ENCODE results near the gene ZNF506. TPM values are rescaled to one million over a fixed set of nuclear protein-coding genes. Genes with fewer than 3 reads are reported as not detected.
"Not testable (repeated sequence)": the region's sequence is repeated elsewhere in the genome, so short reads cannot be mapped to it uniquely, and the experiment has no call there.

ZNF506 gene
- total and polyA plus RNA-seq, 7 experiments from 2014 or later: 20.4 to 93.9 (median 44.8) TPM

GRCh38 chr19:19858751-19859150 lies 37.2 kb upstream of the ZNF506 start:
- intact Hi-C loops (cut with micrococcal nuclease): no loop called here
- CTCF ChIA-PET: no interaction called here
- no peak overlapping the region for H3K27ac Mint-ChIP-seq
- Histone ChIP-seq H3K9me3 (ENCODE audit: control insufficient read depth in 2 of 3, low read length in 3 of 3) (no peaks in the 10 kb centered on the region), H3K36me3 (ENCODE audit: control insufficient read depth in 2 of 3, insufficient read depth in 3 of 3, low read length in 3 of 3) (no peaks in the 10 kb centered on the region), H3K4me3 (ENCODE audit: low read length) (no peak overlapping the region), H3K4me1 (ENCODE audit: control insufficient read depth in 2 of 2, insufficient read depth in 2 of 2, low read length in 2 of 2) (no peaks in the 10 kb centered on the region), H3K27me3 (ENCODE audit: control insufficient read depth in 2 of 2, insufficient read depth in 2 of 2, low read length in 2 of 2) (no peaks in the 10 kb centered on the region), H3K27ac (ENCODE audit: low read depth, low read length) (no peak overlapping the region)
- no peak overlapping the region for H3K4me3 Mint-ChIP-seq
- ATAC-seq (no peak), DNase-seq (no peak)
- H3K27me3 Mint-ChIP-seq: no peaks in the 10 kb centered on the region
- peaks cover 0 to 20% (median 13%) of the 10 kb centered on the region in 5 donors for H3K36me3 Mint-ChIP-seq
- peaks cover 2 to 21% (median 11%) of the 10 kb centered on the region in 7 donors for H3K4me1 Mint-ChIP-seq
- peaks cover 0 to 40% (median 0%) of the 10 kb centered on the region in 11 donors for H3K9me3 Mint-ChIP-seq
- POLR2A ChIA-PET: no interaction called here

GRCh38 chr19:19851740-19852139 lies 30.2 kb upstream of the ZNF506 start:
- POLR2A ChIA-PET: interaction anchor here (0.6 to 0.8 kb wide), 2 partner anchors 25 to 166 kb away, joined by 3 read pairs; no protein-coding TSS in a partner anchor
- H3K4me1 ChIP-seq (ENCODE audit: control insufficient read depth in 2 of 2, insufficient read depth in 2 of 2, low read length in 2 of 2); H3K27ac Mint-ChIP-seq; H3K9me3 ChIP-seq (ENCODE audit: control insufficient read depth in 2 of 3, low read length in 3 of 3); H3K36me3 Mint-ChIP-seq; H3K4me3 ChIP-seq (ENCODE audit: low read length); H3K27me3 Mint-ChIP-seq; H3K36me3 ChIP-seq (ENCODE audit: control insufficient read depth in 2 of 3, insufficient read depth in 3 of 3, low read length in 3 of 3); H3K4me1 Mint-ChIP-seq; CTCF ChIA-PET; H3K27me3 ChIP-seq (ENCODE audit: control insufficient read depth in 2 of 2, insufficient read depth in 2 of 2, low read length in 2 of 2); DNase-seq; H3K27ac ChIP-seq (ENCODE audit: low read depth, low read length); H3K4me3 Mint-ChIP-seq; ATAC-seq; intact Hi-C loops (cut with micrococcal nuclease): not testable (repeated sequence)
- peaks cover 0 to 20% (median 0%) of the 10 kb centered on the region in 11 donors for H3K9me3 Mint-ChIP-seq

GRCh38 chr19:19849056-19849455 lies 27.5 kb upstream of the ZNF506 start:
- no peak overlapping the region for H3K4me3 Mint-ChIP-seq
- H3K27ac ChIP-seq (ENCODE audit: low read depth, low read length): no peak overlapping the region
- no peaks in the 10 kb centered on the region for H3K4me1 Mint-ChIP-seq
- H3K27me3 ChIP-seq (ENCODE audit: control insufficient read depth in 2 of 2, insufficient read depth in 2 of 2, low read length in 2 of 2): no peaks in the 10 kb centered on the region
- peaks cover 0 to 4% (median 0%) of the 10 kb centered on the region in 5 donors for H3K36me3 Mint-ChIP-seq
- ATAC-seq (no peak), DNase-seq (no peak)
- H3K4me1 ChIP-seq (ENCODE audit: control insufficient read depth in 2 of 2, insufficient read depth in 2 of 2, low read length in 2 of 2): no peaks in the 10 kb centered on the region
- peaks cover 0 to 9% (median 0%) of the 10 kb centered on the region in 11 donors for H3K9me3 Mint-ChIP-seq
- intact Hi-C loops (cut with micrococcal nuclease): no loop called here
- H3K27ac Mint-ChIP-seq: no peak overlapping the region
- no peak overlapping the region for H3K4me3 ChIP-seq (ENCODE audit: low read length)
- H3K27me3 Mint-ChIP-seq: no peaks in the 10 kb centered on the region
- POLR2A ChIA-PET: interaction anchor here (0.6 kb wide), 2 partner anchors 181 to 215 kb away, joined by 4 to 5 read pairs; no protein-coding TSS in a partner anchor
- H3K9me3 ChIP-seq (ENCODE audit: control insufficient read depth in 2 of 3, low read length in 3 of 3): no peaks in the 10 kb centered on the region
- H3K36me3 ChIP-seq (ENCODE audit: control insufficient read depth in 2 of 3, insufficient read depth in 3 of 3, low read length in 3 of 3): no peaks in the 10 kb centered on the region
- CTCF ChIA-PET: interaction anchor here (0.7 kb wide), 1 partner anchor 317 kb away, joined by 3 read pairs; no protein-coding TSS in a partner anchor

DNA sequence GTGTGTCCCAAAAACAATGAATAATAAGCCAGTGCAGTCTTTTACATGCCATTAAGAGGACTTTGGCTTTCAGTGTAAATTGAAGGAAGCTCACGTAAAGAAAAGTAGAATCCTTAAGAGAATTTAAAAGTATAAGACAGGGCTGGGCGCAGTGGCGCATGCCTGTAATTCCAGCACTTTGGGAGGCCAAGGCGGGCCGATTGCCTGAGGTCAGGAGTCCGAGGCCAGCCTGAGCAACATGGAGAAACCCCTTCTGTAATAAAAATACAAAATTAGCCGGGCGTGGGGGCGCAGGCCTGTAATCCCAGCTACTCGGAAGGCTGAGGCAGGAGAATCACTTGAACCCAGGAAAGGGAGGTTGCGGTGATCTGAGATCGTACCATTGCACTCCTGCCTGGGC lies 26.2 kb upstream of the ZNF506 start:
- Mint-ChIP-seq H3K9me3 (peaks cover 0 to 16% (median 4%) of the 10 kb centered on the region in 11 donors), H3K4me1 (no peaks in the 10 kb centered on the region), H3K27me3 (no peaks in the 10 kb centered on the region), H3K36me3 (peaks cover 0 to 8% (median 0%) of the 10 kb centered on the region in 5 donors), H3K27ac (no peak overlapping the region), H3K4me3 (no peak overlapping the region)
- H3K9me3 ChIP-seq (ENCODE audit: control insufficient read depth in 2 of 3, low read length in 3 of 3): no peaks in the 10 kb centered on the region
- H3K4me3 ChIP-seq (ENCODE audit: low read length): no peak overlapping the region
- H3K36me3 ChIP-seq (ENCODE audit: control insufficient read depth in 2 of 3, insufficient read depth in 3 of 3, low read length in 3 of 3): no peaks in the 10 kb centered on the region
- ChIA-PET CTCF (no interaction called here), POLR2A (no interaction called here)
- no peak overlapping the region for H3K27ac ChIP-seq (ENCODE audit: low read depth, low read length)
- no peak for DNase-seq
- intact Hi-C loops (cut with micrococcal nuclease): no loop called here
- no peaks in the 10 kb centered on the region for H3K4me1 ChIP-seq (ENCODE audit: control insufficient read depth in 2 of 2, insufficient read depth in 2 of 2, low read length in 2 of 2)
- H3K27me3 ChIP-seq (ENCODE audit: control insufficient read depth in 2 of 2, insufficient read depth in 2 of 2, low read length in 2 of 2): no peaks in the 10 kb centered on the region
- no peak for ATAC-seq

DNA sequence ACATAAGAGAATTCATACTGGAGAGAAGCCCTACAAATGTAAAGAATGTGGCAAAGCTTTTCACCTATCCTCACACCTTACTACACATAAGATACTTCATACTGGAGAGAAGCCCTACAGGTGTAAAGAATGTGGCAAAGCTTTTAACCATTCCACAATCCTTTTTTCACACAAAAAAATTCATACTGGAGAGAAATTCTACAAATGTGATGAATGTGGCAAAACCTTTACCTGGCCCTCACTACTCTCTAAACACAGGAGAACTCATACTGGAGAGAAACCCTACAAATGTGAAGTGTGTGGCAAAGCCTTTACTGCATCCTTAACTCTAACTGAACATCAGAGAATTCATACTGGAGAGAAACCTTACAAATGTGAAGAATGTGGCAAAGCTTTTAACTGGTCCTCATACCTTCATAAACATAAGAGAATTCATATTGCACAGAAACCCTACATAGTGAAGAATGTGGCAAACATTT lies 14.0 kb upstream of the ZNF506 start:
- DNase-seq (no peak), ATAC-seq (no peak)
- no peaks in the 10 kb centered on the region for H3K27me3 Mint-ChIP-seq
- intact Hi-C loops (cut with micrococcal nuclease): no loop called here
- H3K4me1 Mint-ChIP-seq: no peaks in the 10 kb centered on the region
- H3K36me3 ChIP-seq (ENCODE audit: control insufficient read depth in 2 of 3, insufficient read depth in 3 of 3, low read length in 3 of 3): no peaks in the 10 kb centered on the region
- peaks cover 11 to 59% (median 26%) of the 10 kb centered on the region in 3 experiments for H3K9me3 ChIP-seq (ENCODE audit: control insufficient read depth in 2 of 3, low read length in 3 of 3)
- H3K4me3 ChIP-seq (ENCODE audit: low read length): no peak overlapping the region
- ChIA-PET CTCF (no interaction called here), POLR2A (no interaction called here)
- H3K36me3 Mint-ChIP-seq: peaks cover 6 to 25% (median 12%) of the 10 kb centered on the region in 5 donors
- no peak overlapping the region for H3K27ac Mint-ChIP-seq
- no peaks in the 10 kb centered on the region for H3K4me1 ChIP-seq (ENCODE audit: control insufficient read depth in 2 of 2, insufficient read depth in 2 of 2, low read length in 2 of 2)
- peaks cover 11 to 83% (median 42%) of the 10 kb centered on the region in 11 donors for H3K9me3 Mint-ChIP-seq
- H3K27ac ChIP-seq (ENCODE audit: low read depth, low read length): no peak overlapping the region
- H3K27me3 ChIP-seq (ENCODE audit: control insufficient read depth in 2 of 2, insufficient read depth in 2 of 2, low read length in 2 of 2): no peaks in the 10 kb centered on the region
- H3K4me3 Mint-ChIP-seq: no peak overlapping the region

- H3K9me3 ChIP-seq (ENCODE audit: control insufficient read depth in 2 of 3, low read length in 3 of 3): peaks cover 0 to 25% (median under 1%) of the 10 kb centered on the region in 3 experiments
- ATAC-seq: no peak
- H3K36me3 Mint-ChIP-seq: peaks cover 15 to 42% (median 16%) of the 10 kb centered on the region in 5 donors
These were observed 5.3 kb upstream of the ZNF506 start for GRCh38 chr19:19826875-19827274.

DNA sequence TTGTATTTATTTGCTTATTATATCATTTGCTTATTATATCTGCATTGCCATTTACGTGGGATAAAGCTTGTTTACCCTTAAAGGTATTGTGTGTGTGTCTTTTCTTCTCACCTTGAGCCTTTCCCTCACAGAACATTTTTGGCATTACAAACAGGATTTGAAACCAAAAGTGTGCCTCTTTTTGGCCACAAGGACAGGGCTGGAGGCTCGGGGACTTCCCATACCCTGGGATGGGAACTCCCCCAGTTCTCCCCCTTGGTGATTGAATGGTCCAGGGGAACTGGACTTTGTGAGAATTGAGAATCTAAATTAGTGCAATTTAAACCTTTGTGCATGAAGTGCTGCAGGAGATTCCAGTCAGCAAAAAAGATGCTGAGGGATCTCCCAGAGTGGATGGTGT lies 2.4 kb upstream of the ZNF506 start:
- Histone ChIP-seq H3K36me3 (ENCODE audit: control insufficient read depth in 2 of 3, insufficient read depth in 3 of 3, low read length in 3 of 3) (peaks cover 0 to 10% (median 3%) of the 10 kb centered on the region in 3 experiments), H3K9me3 (ENCODE audit: control insufficient read depth in 2 of 3, low read length in 3 of 3) (no peaks in the 10 kb centered on the region), H3K27me3 (ENCODE audit: control insufficient read depth in 2 of 2, insufficient read depth in 2 of 2, low read length in 2 of 2) (no peaks in the 10 kb centered on the region), H3K27ac (ENCODE audit: low read depth, low read length) (no peak overlapping the region), H3K4me3 (ENCODE audit: low read length) (no peak overlapping the region), H3K4me1 (ENCODE audit: control insufficient read depth in 2 of 2, insufficient read depth in 2 of 2, low read length in 2 of 2) (peaks cover 5 to 16% of the 10 kb centered on the region in 2 donors)
- ATAC-seq (no peak), DNase-seq (no peak)
- Mint-ChIP-seq H3K4me3 (no peak overlapping the region), H3K9me3 (peaks cover 0 to 65% (median 35%) of the 10 kb centered on the region in 11 donors), H3K4me1 (peaks cover 0 to 31% (median 20%) of the 10 kb centered on the region in 7 donors), H3K27me3 (no peaks in the 10 kb centered on the region), H3K36me3 (peaks cover 16 to 44% (median 30%) of the 10 kb centered on the region in 5 donors), H3K27ac (peak overlapping the region in 2 of 9 donors; percentile 4 to 39)
- intact Hi-C loops (cut with micrococcal nuclease): loop anchor here (5.0 kb wide), 2 partner anchors 92 to 287 kb away; partner anchors contain the start of genes CILP2 (in 1 of the 2) and ZNF14 (in 1 of the 2)
- CTCF ChIA-PET: no interaction called here
- POLR2A ChIA-PET: interaction anchor here (1.0 to 7.0 kb wide), 5 partner anchors 14 to 156 kb away, joined by 3 to 130 read pairs (median 8); partner anchors contain the start of genes ZNF101 and ZNF253

More at GRCh38 chr19:19826875-19827274, 5.3 kb upstream of the ZNF506 start:
- Histone ChIP-seq H3K36me3 (ENCODE audit: control insufficient read depth in 2 of 3, insufficient read depth in 3 of 3, low read length in 3 of 3) (no peaks in the 10 kb centered on the region), H3K27me3 (ENCODE audit: control insufficient read depth in 2 of 2, insufficient read depth in 2 of 2, low read length in 2 of 2) (no peaks in the 10 kb centered on the region), H3K4me1 (ENCODE audit: control insufficient read depth in 2 of 2, insufficient read depth in 2 of 2, low read length in 2 of 2) (peaks cover 0 to 4% of the 10 kb centered on the region in 2 donors), H3K4me3 (ENCODE audit: low read length) (no peak overlapping the region), H3K27ac (ENCODE audit: low read depth, low read length) (no peak overlapping the region)
- no peak for DNase-seq
- Mint-ChIP-seq H3K4me1 (peaks cover 0 to 5% (median 2%) of the 10 kb centered on the region in 7 donors), H3K27me3 (no peaks in the 10 kb centered on the region), H3K9me3 (peaks cover 5 to 75% (median 48%) of the 10 kb centered on the region in 11 donors), H3K4me3 (no peak overlapping the region), H3K27ac (no peak overlapping the region)
- ChIA-PET CTCF (no interaction called here), POLR2A (no interaction called here)
- intact Hi-C loops (cut with micrococcal nuclease): no loop called here

All from naive thymus-derived CD4-positive, alpha-beta T cell (primary cell).